Peyer's patch (tissue), 4 donors: ENCODE results near the gene FKBP9. TPM values are rescaled to one million over a fixed set of nuclear protein-coding genes. Genes with fewer than 3 reads are reported as not detected.

ENCODE experiments used
- DNase-seq, 3 donors: peaks; one replicate each; pipeline ENCODE4 v3.0.0-alpha.2; 2017 to 2019
- H3K27ac ChIP-seq, 4 donors: fragments of 200-600 bp; sonication (generic); one replicate each; pipeline ENCODE4 v1.5.1; 2016 to 2019
- H3K27me3 ChIP-seq, 2 donors: fragments of 200-600 bp; sonication (generic); one replicate each; pipeline ENCODE4 v1.5.1; 2019
- H3K36me3 ChIP-seq, 3 donors: fragments of 200-600 bp; sonication (generic); one replicate each; pipeline ENCODE4 v1.5.1; 2016 to 2019
- H3K4me1 ChIP-seq, 4 donors: fragments of 200-600 bp; sonication (generic); one replicate each; pipeline ENCODE4 v1.5.1; 2016 to 2019
- H3K4me3 ChIP-seq, 4 donors: fragments of 200-600 bp; sonication (generic); 1 replicate in 3 of 4; 2 replicates in 1 of 4; pipeline ENCODE4 v1.5.1; 2016 to 2019; ENCODE audit warnings: mild to moderate bottlenecking in 1 of 4
- H3K9me3 ChIP-seq, 4 donors: fragments of 200-600 bp; sonication (generic); one replicate each; pipeline ENCODE4 v1.5.1; 2016 to 2019; ENCODE audit warnings: mild to moderate bottlenecking in 1 of 4
- POLR2A ChIP-seq, 2 donors: fragments of 450-650 bp; IDR thresholded peaks; one replicate each; pipeline ENCODE4 v1.5.1; 2017; ENCODE audit warnings: antibody characterized with exemption in 2 of 2, mild to moderate bottlenecking in 2 of 2, moderate library complexity in 2 of 2
- total RNA-seq, 4 donors: library from RNA; depleted of rRNA; stranded (reverse); fragments of >200 nt; gene quantifications; one replicate each; pipeline ENCODE4 v1.1.0, GENCODE V29; 2016
- TF ChIP-seq, protein P1 (sequence below), 6 experiments: fragments of 450-650 bp in 4 of 6; fragments of 200-600 bp in 2 of 6; sonication (generic) in 1 of 6; IDR thresholded peaks; one replicate each; pipeline ENCODE4 v1.5.1; 2017 to 2019; ENCODE audit warnings: antibody characterized with exemption in 6 of 6, mild to moderate bottlenecking in 3 of 6, moderate library complexity in 1 of 6

FKBP9 gene
- total RNA-seq, 4 donors from 2014 or later: 93.2 to 145 (median 113) TPM

DNA sequence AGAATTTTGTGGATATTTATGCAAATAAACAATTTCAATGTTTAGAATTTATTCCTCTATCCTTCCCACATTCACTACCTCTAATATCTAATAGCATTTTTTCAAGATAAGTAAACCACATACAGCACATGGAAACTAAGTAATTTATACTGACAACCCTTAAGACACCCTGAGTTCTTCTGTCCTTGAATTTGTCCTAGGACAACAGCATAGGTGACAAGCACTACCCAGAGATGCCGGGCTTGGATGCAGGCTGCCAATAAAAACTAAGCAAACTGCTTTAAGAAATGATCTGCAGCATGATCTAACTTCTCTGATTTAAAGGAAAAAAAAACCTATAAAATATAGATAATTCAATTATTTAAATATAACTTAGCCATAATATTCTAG, 82.7 kb downstream of the FKBP9 start:
- no peaks in the 10 kb centered on the region for H3K36me3 ChIP-seq
- no peak for TF ChIP-seq POLR2A (IDR thresholded peaks at IDR 0.05)
- TF ChIP-seq, protein P1, sequence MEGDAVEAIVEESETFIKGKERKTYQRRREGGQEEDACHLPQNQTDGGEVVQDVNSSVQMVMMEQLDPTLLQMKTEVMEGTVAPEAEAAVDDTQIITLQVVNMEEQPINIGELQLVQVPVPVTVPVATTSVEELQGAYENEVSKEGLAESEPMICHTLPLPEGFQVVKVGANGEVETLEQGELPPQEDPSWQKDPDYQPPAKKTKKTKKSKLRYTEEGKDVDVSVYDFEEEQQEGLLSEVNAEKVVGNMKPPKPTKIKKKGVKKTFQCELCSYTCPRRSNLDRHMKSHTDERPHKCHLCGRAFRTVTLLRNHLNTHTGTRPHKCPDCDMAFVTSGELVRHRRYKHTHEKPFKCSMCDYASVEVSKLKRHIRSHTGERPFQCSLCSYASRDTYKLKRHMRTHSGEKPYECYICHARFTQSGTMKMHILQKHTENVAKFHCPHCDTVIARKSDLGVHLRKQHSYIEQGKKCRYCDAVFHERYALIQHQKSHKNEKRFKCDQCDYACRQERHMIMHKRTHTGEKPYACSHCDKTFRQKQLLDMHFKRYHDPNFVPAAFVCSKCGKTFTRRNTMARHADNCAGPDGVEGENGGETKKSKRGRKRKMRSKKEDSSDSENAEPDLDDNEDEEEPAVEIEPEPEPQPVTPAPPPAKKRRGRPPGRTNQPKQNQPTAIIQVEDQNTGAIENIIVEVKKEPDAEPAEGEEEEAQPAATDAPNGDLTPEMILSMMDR (IDR thresholded peaks at IDR 0.05): no peak
- H3K4me3 ChIP-seq: peak overlapping the region; percentile 5 to 54 (median 38)
- H3K4me1 ChIP-seq: peaks cover 0 to 35% (median 0%) of the 10 kb centered on the region in 4 donors
- H3K27me3 ChIP-seq: no peaks in the 10 kb centered on the region
- no peaks in the 10 kb centered on the region for H3K9me3 ChIP-seq
- DNase-seq: no peak
- H3K27ac ChIP-seq: peak overlapping the region; percentile 53 to 77 (median 68)

DNA sequence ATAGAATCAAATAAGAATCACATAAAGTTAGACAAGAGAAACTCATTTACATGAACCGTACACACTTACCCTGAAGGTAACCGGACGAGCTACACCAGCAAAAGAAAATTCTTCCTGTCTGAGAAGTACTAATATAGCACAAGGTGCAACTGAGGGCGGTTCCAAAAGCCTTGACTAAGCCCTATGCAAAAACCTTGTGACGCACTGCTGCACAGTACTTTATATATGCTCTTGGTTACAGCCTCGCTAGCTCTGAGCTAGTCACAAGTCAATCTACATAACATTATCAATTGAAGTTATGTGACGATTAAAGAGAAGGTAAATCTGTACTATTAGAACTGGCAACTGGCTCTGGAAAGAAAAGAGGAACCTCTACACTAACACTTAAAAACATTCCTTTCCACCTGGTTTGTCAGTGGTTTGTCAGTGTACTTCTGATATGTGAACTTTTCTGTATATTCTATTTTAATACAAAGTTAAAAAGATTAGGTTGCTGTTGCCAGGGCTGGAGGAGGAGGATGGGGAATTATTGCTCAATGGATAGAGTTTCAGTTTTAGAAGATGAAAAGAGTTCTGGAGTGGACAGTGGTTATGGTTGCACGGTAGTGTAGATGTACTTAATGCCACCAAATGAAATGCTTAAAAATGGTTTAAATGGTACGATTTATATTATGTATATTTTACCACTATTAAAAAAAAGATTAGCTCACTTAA, 83.7 kb downstream of the FKBP9 start:
- H3K27ac ChIP-seq: peak overlapping the region; percentile 53 to 77 (median 66)
- H3K9me3 ChIP-seq: no peaks in the 10 kb centered on the region
- TF ChIP-seq, protein P1 (IDR thresholded peaks at IDR 0.05): peak in 1 of 6 experiments; percentile 13
- TF ChIP-seq POLR2A (IDR thresholded peaks at IDR 0.05): peak; percentile 85 to 92
- peaks cover 0 to 41% (median 0%) of the 10 kb centered on the region in 4 donors for H3K4me1 ChIP-seq
- no peaks in the 10 kb centered on the region for H3K27me3 ChIP-seq
- no peaks in the 10 kb centered on the region for H3K36me3 ChIP-seq
- peak; percentile 55 to 91 (median 80) for DNase-seq
- H3K4me3 ChIP-seq: peak overlapping the region in 2 of 4 donors; percentile 51 to 54

DNA sequence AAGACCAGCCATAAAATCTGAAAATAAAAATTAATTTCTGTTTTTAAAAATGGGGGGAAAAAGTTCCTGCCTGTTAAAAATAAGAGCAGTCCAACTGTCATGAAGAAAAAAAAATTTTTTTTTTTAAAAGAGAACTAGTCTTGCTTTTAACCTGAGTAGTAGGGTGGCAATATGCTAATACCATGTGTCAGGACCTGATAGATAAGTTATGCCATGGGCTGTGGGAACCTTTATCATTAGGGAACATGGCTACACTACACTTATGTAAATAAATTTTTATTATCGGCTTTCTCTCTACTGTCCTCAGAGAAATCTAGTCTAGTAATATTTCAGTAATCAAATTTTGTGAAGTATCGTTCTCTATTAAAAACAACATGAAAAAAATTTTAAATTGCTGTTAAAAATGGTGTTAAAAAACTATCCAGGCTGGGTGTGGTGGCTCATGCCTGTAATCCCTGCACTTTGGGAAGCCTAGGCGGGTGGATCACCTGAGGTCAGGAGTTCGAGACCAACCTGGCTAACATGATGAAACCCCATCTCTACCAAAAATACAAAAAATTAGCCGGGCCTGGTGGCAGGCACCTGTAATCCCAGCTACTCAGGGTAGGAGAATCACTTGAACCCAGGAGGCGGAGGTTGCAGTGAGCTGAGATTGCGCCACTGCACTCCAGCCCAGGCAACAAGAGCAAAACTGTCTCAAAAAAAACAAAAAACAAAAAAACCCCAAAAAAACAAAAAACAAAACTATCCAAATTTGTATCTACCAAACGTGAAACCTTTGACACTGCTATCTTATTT, 84.6 kb downstream of the FKBP9 start:
- Histone ChIP-seq H3K27ac (peak overlapping the region in 2 of 4 donors; percentile 64 to 77), H3K4me1 (peaks cover 0 to 41% (median 0%) of the 10 kb centered on the region in 4 donors), H3K4me3 (no peak overlapping the region), H3K36me3 (no peaks in the 10 kb centered on the region), H3K9me3 (no peaks in the 10 kb centered on the region), H3K27me3 (no peaks in the 10 kb centered on the region)
- TF ChIP-seq, protein P1 (IDR thresholded peaks at IDR 0.05): no peak
- TF ChIP-seq POLR2A (IDR thresholded peaks at IDR 0.05): no peak
- DNase-seq: no peak

DNA sequence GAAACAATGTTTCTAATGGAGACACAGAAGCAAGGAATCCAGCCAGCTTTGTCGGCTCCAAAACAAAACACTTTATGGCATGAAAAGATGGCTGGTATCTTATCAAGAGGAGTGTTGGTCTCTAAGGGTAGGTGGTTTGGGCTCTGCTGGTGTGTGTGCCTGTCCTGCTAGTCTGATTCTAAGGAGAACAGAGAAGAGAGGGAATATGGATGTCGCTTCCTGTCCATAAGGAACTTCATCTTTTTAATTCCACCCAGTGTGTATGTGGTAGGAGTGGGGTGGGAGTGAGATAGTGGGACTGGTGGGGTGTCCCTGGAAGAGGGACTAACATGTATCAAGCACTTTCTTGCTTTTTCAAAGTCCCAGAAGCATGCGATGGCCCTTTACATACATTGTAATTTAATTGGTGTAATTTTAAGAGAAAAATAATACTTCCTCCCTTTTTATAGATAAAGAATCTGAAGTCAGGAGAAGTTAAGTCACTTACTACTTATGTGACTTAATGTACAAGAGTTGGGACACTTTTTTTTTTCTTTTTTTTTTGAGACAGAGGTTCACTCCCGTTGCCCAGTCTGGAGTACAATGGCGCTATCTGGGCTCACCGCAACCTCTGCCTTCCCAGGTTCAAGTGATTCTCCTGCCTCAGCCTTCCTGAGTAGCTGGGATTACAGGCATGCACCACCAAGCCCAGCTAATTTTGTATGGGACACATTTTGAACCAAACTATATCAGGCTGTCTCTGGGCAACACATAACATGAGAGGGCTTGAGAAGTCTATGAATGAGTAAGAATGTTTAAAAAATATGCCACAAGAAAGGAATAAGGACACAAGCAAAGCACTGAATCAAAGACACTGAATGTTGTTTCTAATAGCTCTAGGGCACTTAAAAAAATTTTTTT, 86.5 kb downstream of the FKBP9 start:
- no peaks in the 10 kb centered on the region for H3K9me3 ChIP-seq
- no peak for DNase-seq
- peak overlapping the region in 2 of 4 donors; percentile 2 to 15 for H3K4me3 ChIP-seq
- H3K36me3 ChIP-seq: no peaks in the 10 kb centered on the region
- TF ChIP-seq, protein P1 (IDR thresholded peaks at IDR 0.05): no peak
- TF ChIP-seq POLR2A (IDR thresholded peaks at IDR 0.05): no peak
- H3K27ac ChIP-seq: peak overlapping the region in 3 of 4 donors; percentile 58 to 85 (median 84)
- H3K4me1 ChIP-seq: peaks cover 0 to 38% (median 0%) of the 10 kb centered on the region in 4 donors
- no peaks in the 10 kb centered on the region for H3K27me3 ChIP-seq

DNA sequence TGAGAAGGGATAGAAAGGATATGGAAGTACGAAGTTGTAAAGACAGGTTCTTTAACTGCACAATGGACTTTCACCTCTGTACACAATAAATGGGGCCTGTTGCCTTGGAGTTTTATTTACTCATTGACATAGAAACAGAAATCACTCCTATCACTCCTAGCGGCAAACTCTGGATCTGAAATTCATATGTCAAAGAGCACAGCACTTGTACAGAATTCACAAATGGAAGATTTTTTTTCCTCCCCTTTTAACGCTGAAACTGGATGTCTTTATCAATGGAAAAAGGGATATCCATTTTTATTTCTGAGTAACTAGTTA, 87.1 kb downstream of the FKBP9 start:
- no peaks in the 10 kb centered on the region for H3K36me3 ChIP-seq
- H3K4me3 ChIP-seq: peak overlapping the region in 2 of 4 donors; percentile 2 to 15
- H3K27me3 ChIP-seq: no peaks in the 10 kb centered on the region
- TF ChIP-seq POLR2A (IDR thresholded peaks at IDR 0.05): no peak
- TF ChIP-seq, protein P1 (IDR thresholded peaks at IDR 0.05): peak in 5 of 6 experiments; percentile 11 to 81 (median 79)
- no peak for DNase-seq
- peak overlapping the region in 3 of 4 donors; percentile 58 to 85 (median 84) for H3K27ac ChIP-seq
- peaks cover 0 to 33% (median 0%) of the 10 kb centered on the region in 4 donors for H3K4me1 ChIP-seq
- H3K9me3 ChIP-seq: no peaks in the 10 kb centered on the region
